H1 (cell line): ENCODE measurements around the gene MMP24OS. TPM values are rescaled to one million over a fixed set of nuclear protein-coding genes. Genes with fewer than 3 reads are reported as not detected.

Experiments used
- CTCF ChIA-PET: fragments of 300-600 bp; sonication (Branson Sonifier 250); formaldehyde crosslinking; loops from one replicate; lab custom pipeline; 2021; ENCODE audit not compliant: partially characterized antibody; lab: Charles Lee
- POLR2A ChIA-PET: fragments of 300-600 bp; sonication (Branson Sonifier 250); formaldehyde crosslinking; loops from one replicate; lab custom pipeline; 2021; ENCODE audit warnings: inconsistent platforms; ENCODE audit not compliant: partially characterized antibody; lab: Charles Lee
- DNase-seq, 2 experiments: peaks; one replicate each; pipeline versions ENCODE4 v3.0.0 to v3.0.0-alpha.2; 2010 to 2022; ENCODE audit warnings: low spot score in 2 of 2, low read depth in 1 of 2, mixed read lengths in 1 of 2
- FAIRE-seq: peaks from 2 replicates; lab custom pipeline; 2011; peaks lifted over from hg19 to GRCh38; lab: Jason Lieb, UNC
- H2AFZ ChIP-seq: 2 replicates; pipeline ENCODE4 v1.8.1; 2012; ENCODE audit warnings: low read length, inconsistent platforms
- H2AK5ac ChIP-seq: 2 replicates; pipeline ENCODE4 v1.6.1; 2013; ENCODE audit warnings: low read depth, low read length
- H2BK120ac ChIP-seq: replicated peaks from 2 replicates; pipeline ENCODE3; 2013; ENCODE audit warnings: low read depth, low read length, inconsistent platforms
- H2BK12ac ChIP-seq: 2 replicates; pipeline ENCODE4 v1.6.1; 2013; ENCODE audit warnings: low read depth, low read length
- H2BK15ac ChIP-seq: 2 replicates; pipeline ENCODE4 v1.6.1; 2013; ENCODE audit warnings: low read length
- H2BK20ac ChIP-seq: 2 replicates; pipeline ENCODE4 v1.6.1; 2013; ENCODE audit warnings: low read length
- H2BK5ac ChIP-seq: 2 replicates; pipeline ENCODE4 v1.6.1; 2013; ENCODE audit warnings: low read depth, low read length
- H3K14ac ChIP-seq: 2 replicates; pipeline ENCODE4 v1.6.1; 2013; ENCODE audit warnings: inconsistent platforms; ENCODE audit not compliant: insufficient read length
- H3K18ac ChIP-seq: 2 replicates; pipeline ENCODE4 v1.6.1; 2013; ENCODE audit warnings: low read length; ENCODE audit errors: extremely low read depth
- H3K23ac ChIP-seq: 2 replicates; pipeline ENCODE4 v1.6.1; 2013; ENCODE audit warnings: inconsistent platforms; ENCODE audit not compliant: insufficient read length
- H3K23me2 ChIP-seq: 2 replicates; pipeline ENCODE4 v1.6.1; 2013; ENCODE audit warnings: low read depth, low read length
- H3K27ac ChIP-seq: 2 replicates; pipeline ENCODE4 v1.6.1; 2011; ENCODE audit warnings: low read depth, low read length, inconsistent platforms
- H3K27me3 ChIP-seq, 4 experiments: replicated peaks in 1 of 4; 1 replicate in 1 of 4; 2 replicates in 3 of 4; pipeline versions ENCODE4 v1.6.1 to v1.8.1; 2011 to 2013; ENCODE audit warnings: low read length in 3 of 4, mild to moderate bottlenecking in 3 of 4, inconsistent platforms in 2 of 4, mixed read lengths in 2 of 4, moderate library complexity in 1 of 4; ENCODE audit not compliant: control insufficient read depth in 3 of 4, insufficient read depth in 3 of 4; ENCODE audit errors: extremely low read depth in 1 of 4
- H3K36me3 ChIP-seq, 4 experiments: 2 replicates each; pipeline versions ENCODE4 v1.6.1 to v1.8.1; 2011 to 2013; ENCODE audit warnings: mild to moderate bottlenecking in 4 of 4, low read length in 3 of 4, moderate library complexity in 2 of 4, control low read depth in 1 of 4, inconsistent platforms in 1 of 4; ENCODE audit not compliant: insufficient read depth in 4 of 4, control insufficient read depth in 2 of 4
- H3K4ac ChIP-seq: replicated peaks from 2 replicates; pipeline ENCODE3; 2013; ENCODE audit warnings: low read length, low read depth, mixed read lengths, inconsistent platforms; ENCODE audit not compliant: insufficient read length
- H3K4me1 ChIP-seq, 4 experiments: replicated peaks in 1 of 4; 1 replicate in 1 of 4; 2 replicates in 3 of 4; pipeline versions ENCODE4 v1.6.1 to v1.8.1; 2011 to 2013; ENCODE audit warnings: low read length in 3 of 4, inconsistent platforms in 2 of 4, mixed read lengths in 1 of 4; ENCODE audit not compliant: insufficient read depth in 4 of 4, control insufficient read depth in 3 of 4
- H3K4me2 ChIP-seq, 2 experiments: 2 replicates each; pipeline versions ENCODE4 v1.6.1 to v1.8.1; 2011 to 2013; ENCODE audit warnings: low read depth in 2 of 2, low read length in 2 of 2, control low read depth in 1 of 2, inconsistent platforms in 1 of 2, mild to moderate bottlenecking in 1 of 2; ENCODE audit not compliant: insufficient read depth in 1 of 2
- H3K4me3 ChIP-seq, 4 experiments: fragments of 200-600, 300-600 bp in 1 of 4; sonication (generic), shearing (Covaris generic), sonication (Bioruptor Twin) in 1 of 4; 2 replicates each; pipeline versions ENCODE4 v1.5.1 to v1.8.1; 2011 to 2016; ENCODE audit warnings: low read length in 4 of 4, low read depth in 3 of 4, control low read depth in 2 of 4, inconsistent platforms in 2 of 4, mild to moderate bottlenecking in 2 of 4, mixed read lengths in 1 of 4, moderate library complexity in 1 of 4; ENCODE audit not compliant: insufficient read depth in 2 of 4; ENCODE audit errors: extremely low read depth in 1 of 4
- H3K56ac ChIP-seq: replicated peaks from 2 replicates; pipeline ENCODE3; 2013; ENCODE audit warnings: low read depth, mild to moderate bottlenecking, mixed read lengths, low read length, inconsistent platforms; ENCODE audit not compliant: insufficient read length
- H3K79me1 ChIP-seq: 2 replicates; pipeline ENCODE4 v1.6.1; 2013; ENCODE audit warnings: low read depth, low read length, control low read depth
- H3K79me2 ChIP-seq, 2 experiments: 2 replicates each; pipeline versions ENCODE4 v1.6.1 to v1.8.1; 2012 to 2013; ENCODE audit warnings: low read length in 2 of 2, mild to moderate bottlenecking in 2 of 2, inconsistent platforms in 1 of 2; ENCODE audit not compliant: insufficient read depth in 2 of 2, control insufficient read depth in 1 of 2
- H3K9ac ChIP-seq, 4 experiments: replicated peaks in 1 of 4; 1 replicate in 1 of 4; 2 replicates in 3 of 4; pipeline versions ENCODE4 v1.6.1 to v1.8.1; 2011 to 2013; ENCODE audit warnings: low read depth in 3 of 4, low read length in 3 of 4, control low read depth in 2 of 4, mild to moderate bottlenecking in 2 of 4, moderate library complexity in 2 of 4, inconsistent platforms in 1 of 4; ENCODE audit errors: extremely low read depth in 1 of 4
- H3K9me3 ChIP-seq, 2 experiments: 2 replicates each; pipeline versions ENCODE4 v1.6.1 to v1.8.1; 2012 to 2013; ENCODE audit warnings: mild to moderate bottlenecking in 2 of 2, moderate library complexity in 2 of 2, control low read depth in 1 of 2, inconsistent platforms in 1 of 2, low read depth in 1 of 2, low read length in 1 of 2, mixed read lengths in 1 of 2; ENCODE audit not compliant: insufficient read depth in 2 of 2
- H4K20me1 ChIP-seq, 2 experiments: replicated peaks in 1 of 2; 2 replicates each; pipeline versions ENCODE3 to v1.8.1; 2011 to 2013; ENCODE audit warnings: inconsistent platforms in 2 of 2, low read length in 2 of 2, mild to moderate bottlenecking in 1 of 2; ENCODE audit not compliant: insufficient read depth in 2 of 2, control insufficient read depth in 1 of 2
- H4K5ac ChIP-seq: 2 replicates; pipeline ENCODE4 v1.6.1; 2013; ENCODE audit warnings: low read length, low read depth, mixed read lengths, inconsistent platforms; ENCODE audit not compliant: insufficient read length
- H4K8ac ChIP-seq: 2 replicates; pipeline ENCODE4 v1.8.0; 2013; ENCODE audit warnings: mild to moderate bottlenecking, moderate library complexity, low read length, inconsistent platforms; ENCODE audit not compliant: insufficient read depth; ENCODE audit errors: extremely low read depth
- H4K91ac ChIP-seq: replicated peaks from 2 replicates; pipeline ENCODE3; 2013; ENCODE audit warnings: low read length, mixed read lengths, inconsistent platforms; ENCODE audit not compliant: insufficient read length
- ASH2L ChIP-seq: fragments of 200-600, 300-600 bp; sonication (generic); IDR thresholded peaks from one replicate; pipeline ENCODE4 v1.7.1; 2017; ENCODE audit warnings: low read length
- CBX8 ChIP-seq: fragments of 300-800, 300-1000 bp; sonication (generic); IDR thresholded peaks from 2 replicates; pipeline ENCODE4 v1.7.1; 2016; ENCODE audit warnings: low read depth, low read length, borderline replicate concordance
- JUN ChIP-seq: IDR thresholded peaks from 2 replicates; pipeline ENCODE4 v1.6.1; 2011; ENCODE audit warnings: low read depth, mild to moderate bottlenecking, improper control_type of control experiment, low read length
- KDM1A ChIP-seq: fragments of 200-600, 300-600 bp; sonication (generic); IDR thresholded peaks from 2 replicates; pipeline ENCODE4 v1.7.1; 2016; ENCODE audit warnings: mild to moderate bottlenecking, low read length, borderline replicate concordance
- NANOG ChIP-seq: IDR thresholded peaks from 2 replicates; pipeline ENCODE4 v1.6.1; 2011; ENCODE audit warnings: low read length, low read depth, mild to moderate bottlenecking, inconsistent platforms; ENCODE audit not compliant: insufficient read depth, poor library complexity, severe bottlenecking
- SIRT6 ChIP-seq: IDR thresholded peaks from one replicate; pipeline ENCODE4 v1.7.1; 2012; ENCODE audit warnings: low read length, inconsistent platforms
- WGBS, 2 experiments: shearing (Covaris generic) in 1 of 2; methylation state at CpG; one replicate each; pipeline versions ENCODE4 v1.1.6 to v1.1.7; 2013 to 2015; ENCODE audit warnings: low lambda C conversion rate in 2 of 2, mixed read lengths in 2 of 2, inconsistent platforms in 1 of 2, low coverage in 1 of 2, missing lambda C conversion rate in 1 of 2; ENCODE audit not compliant: insufficient replicate concordance in 2 of 2, insufficient coverage in 1 of 2, insufficient read length in 1 of 2; ENCODE audit errors: extremely low coverage in 1 of 2, missing lambda C conversion rate in 1 of 2; 5-methylcytosine and 5-hydroxymethylcytosine counted together
- polyA plus RNA-seq, 7 experiments: library from polyadenylated mRNA; depleted of rRNA in 3 of 7; stranded (reverse) in 5 of 7; unstranded in 2 of 7; fragments of >200 nt in 5 of 7; fragments of 200-250 nt in 2 of 7; gene quantifications; 1 replicate in 5 of 7; 2 replicates in 1 of 7; 4 replicates in 1 of 7; pipeline versions ENCODE4 v1.2.1 to v1.2.3, GENCODE V29; 2011 to 2013; ENCODE audit warnings: missing spikeins in 2 of 7, mixed read lengths in 2 of 7
- total RNA-seq: library from RNA; stranded (reverse); fragmentation: NEBNext Ultra II Directional; extraction: Animal tissue kit (Norgen Biotek cat#: 25700); gene quantifications from 2 replicates; pipeline ENCODE4 v1.2.1, GENCODE V29; 2021

The MMP24OS gene
- total and polyA plus RNA-seq, 2 of the 8 experiments (the other 6 are each of a cell fraction or from before 2014, with no cell fraction given): 19.0 to 21.3 TPM

DNA sequence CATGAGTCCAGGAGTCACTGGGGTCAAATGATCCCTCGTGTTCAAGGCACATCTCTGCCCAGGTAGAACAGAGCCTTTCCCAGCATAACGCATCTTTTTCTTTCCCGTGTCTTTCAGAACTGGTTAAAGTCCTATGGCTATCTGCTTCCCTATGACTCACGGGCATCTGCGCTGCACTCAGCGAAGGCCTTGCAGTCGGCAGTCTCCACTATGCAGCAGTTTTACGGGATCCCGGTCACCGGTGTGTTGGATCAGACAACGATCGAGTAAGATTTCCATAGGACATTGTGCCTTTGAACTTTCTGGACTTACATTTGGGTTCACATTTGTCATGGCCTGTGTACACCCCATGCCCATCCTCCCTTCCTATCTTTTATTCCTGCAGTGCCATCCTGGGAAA lies 31.2 kb downstream of the MMP24OS start:
- Histone ChIP-seq H3K4me1 (peaks cover 0 to 3% (median 0%) of the 10 kb centered on the region in 4 experiments; a peak in 1 of 7 replicates), H3K4ac (no peak overlapping the region), H3K18ac (no peak overlapping the region), H2AFZ (no peak overlapping the region), H3K27ac (no peak overlapping the region), H2BK15ac (no peak overlapping the region), H4K5ac (no peak overlapping the region), H2BK20ac (no peak overlapping the region), H4K20me1 (no peaks in the 10 kb centered on the region), H3K79me2 (no peaks in the 10 kb centered on the region), H3K14ac (no peak overlapping the region), H3K9ac (no peak overlapping the region), H3K56ac (no peak overlapping the region), H4K8ac (no peak overlapping the region), H3K23ac (no peak overlapping the region), H2AK5ac (no peak overlapping the region), H2BK120ac (no peak overlapping the region), H3K27me3 (no peaks in the 10 kb centered on the region), H3K9me3 (no peaks in the 10 kb centered on the region), H3K23me2 (no peaks in the 10 kb centered on the region), H4K91ac (no peak overlapping the region), H2BK5ac (no peak overlapping the region), H2BK12ac (no peak overlapping the region), H3K4me3 (no peak overlapping the region), H3K36me3 (peaks cover 0 to 8% (median 0%) of the 10 kb centered on the region in 4 experiments; a peak in 3 of 8 replicates), H3K79me1 (no peaks in the 10 kb centered on the region), H3K4me2 (no peak overlapping the region)
- no peak for DNase-seq
- 94% methylated on average over 12 of the region's 12 CpGs; no CpG with 5 or more reads in 1 of the 2 experiments for WGBS, 2 experiments
- CTCF ChIA-PET: interaction anchor here (0.6 to 1.7 kb wide), 2 partner anchors 17 to 22 kb away, joined by 3 to 5 read pairs; no protein-coding TSS in a partner anchor
- POLR2A ChIA-PET: no interaction called here
- no peak for FAIRE-seq
- TF ChIP-seq SIRT6: no peak
- no peak for TF ChIP-seq JUN
- no peak for TF ChIP-seq ASH2L
- TF ChIP-seq NANOG: no peak
- no peak for TF ChIP-seq CBX8
- no peak for TF ChIP-seq KDM1A
